HG02759 (cell line): ENCODE measurements around the gene LRMDA.

Experiments
- ATAC-seq: cut with Tn5 transposase; IDR thresholded peaks from one replicate; pipeline ENCODE4 v1.9.1; 2021; ENCODE audit warnings: mild to moderate bottlenecking, moderate library complexity; ENCODE audit not compliant: unreplicated experiment

LRMDA gene

GRCh38 chr10:75959912-75960311 lies 528.5 kb downstream of the LRMDA start:
- no peak for ATAC-seq

- no peak for ATAC-seq
These were observed 531.1 kb downstream of the LRMDA start for GRCh38 chr10:75962395-75963061.

GRCh38 chr10:75967491-75967890 lies 536.1 kb downstream of the LRMDA start:
- ATAC-seq, result no peak

- no peak for ATAC-seq
These were observed 537.6 kb downstream of the LRMDA start for GRCh38 chr10:75969031-75969430.

- no peak for ATAC-seq
These were observed 540.2 kb downstream of the LRMDA start for GRCh38 chr10:75971402-75972211.

GRCh38 chr10:75972491-75973276 lies 541.3 kb downstream of the LRMDA start:
- ATAC-seq, result no peak

- ATAC-seq, result no peak
These were observed 542.7 kb downstream of the LRMDA start for GRCh38 chr10:75974080-75974479.

- ATAC-seq, result no peak
These were observed 545.3 kb downstream of the LRMDA start for GRCh38 chr10:75976681-75977080.

GRCh38 chr10:75977139-75977538 lies 545.7 kb downstream of the LRMDA start:
- ATAC-seq, result no peak

- no peak for ATAC-seq
These were observed 546.8 kb downstream of the LRMDA start for GRCh38 chr10:75978213-75978612.

GRCh38 chr10:75980419-75981002 lies 549.1 kb downstream of the LRMDA start:
- ATAC-seq, result no peak

GRCh38 chr10:75982611-75983369 lies 551.4 kb downstream of the LRMDA start:
- no peak for ATAC-seq

GRCh38 chr10:75984067-75984466 lies 552.6 kb downstream of the LRMDA start:
- no peak for ATAC-seq

GRCh38 chr10:75987616-75988015 lies 556.2 kb downstream of the LRMDA start:
- no peak for ATAC-seq

GRCh38 chr10:75994357-75995040 lies 563.1 kb downstream of the LRMDA start:
- no peak for ATAC-seq

- ATAC-seq, result no peak
These were observed 563.6 kb downstream of the LRMDA start for GRCh38 chr10:75995041-75995430.

- ATAC-seq, result no peak
These were observed 564.3 kb downstream of the LRMDA start for GRCh38 chr10:75995720-75996119.

GRCh38 chr10:75999001-75999400 lies 567.6 kb downstream of the LRMDA start:
- no peak for ATAC-seq

- no peak for ATAC-seq
These were observed 568.2 kb downstream of the LRMDA start for GRCh38 chr10:75999515-76000209.
